ENCODE measurements around the gene ARL8B. TPM values are rescaled to one million over a fixed set of nuclear protein-coding genes. Genes with fewer than 3 reads are reported as not detected.

Gene ARL8B
- polyA plus RNA-seq, 1 donor (not counting 4 experiments of a cell fraction or from before 2014, with no cell fraction given), result 102 TPM

DNA sequence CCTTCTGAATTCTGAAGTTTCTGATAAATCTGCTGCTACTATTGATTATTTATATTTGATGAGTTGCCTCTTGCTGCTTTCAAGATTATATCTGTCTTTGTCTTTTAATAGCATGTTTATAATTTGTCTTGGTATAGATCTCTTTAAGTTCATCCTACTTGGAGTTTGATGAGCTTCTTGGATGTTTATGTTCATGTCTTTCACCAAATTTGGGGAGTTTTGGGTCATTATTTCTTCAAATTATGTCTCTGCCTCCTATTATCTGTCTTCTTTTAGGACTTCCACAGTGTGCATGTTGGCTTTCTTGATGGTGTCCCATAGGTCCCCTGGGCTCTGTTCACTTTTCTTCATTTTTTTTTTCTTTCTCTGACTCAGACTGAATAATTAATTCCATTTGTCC is 33.1 kb downstream of the ARL8B start:
- Histone ChIP-seq H3K27me3 (ENCODE audit: control insufficient read depth, extremely low read depth, insufficient read depth, low read length) (no peaks in the 10 kb centered on the region), H3K4me1 (ENCODE audit: control insufficient read depth, extremely low read depth, insufficient read depth, low read length) (no peaks in the 10 kb centered on the region), H4K20me1 (ENCODE audit: control insufficient read depth, extremely low read depth, insufficient read depth, low read length) (peaks cover 13% of the 10 kb centered on the region), H3K4me3 (ENCODE audit: control insufficient read depth in 2 of 3, extremely low read depth in 1 of 3, insufficient read depth in 2 of 3, low read depth in 1 of 3, low read length in 3 of 3) (no peak overlapping the region), H3K9ac (ENCODE audit: control insufficient read depth, extremely low read depth, insufficient read depth, low read length) (no peak overlapping the region), H3K4me2 (ENCODE audit: control insufficient read depth, extremely low read depth, insufficient read depth, low read depth, low read length) (no peak overlapping the region), H3K9me1 (ENCODE audit: control insufficient read depth, extremely low read depth, insufficient read depth, low read length) (peaks cover 3% of the 10 kb centered on the region), H3K36me3 (ENCODE audit: control insufficient read depth in 2 of 2, extremely low read depth in 1 of 2, insufficient read depth in 2 of 2, low read length in 2 of 2) (peaks cover 0 to 2% of the 10 kb centered on the region in 2 experiments), H2AFZ (ENCODE audit: control insufficient read depth, low read length) (no peak overlapping the region), H3K27ac (ENCODE audit: control insufficient read depth, insufficient read depth, low read length) (no peak overlapping the region), H3K9me3 (ENCODE audit: control insufficient read depth, low read depth, low read length) (no peaks in the 10 kb centered on the region), H3K79me2 (ENCODE audit: control insufficient read depth, insufficient read depth, low read length) (peaks cover 91% of the 10 kb centered on the region)
- dilution Hi-C loops (cut with MboI; ENCODE audit: extremely low pct_ligation_motif_present, low sequenced_read_pairs), result no loop called here
- TF ChIP-seq EZH2 (IDR thresholded peaks at IDR 0.05; ENCODE audit: low read length) (no peak), CTCF (optimal IDR thresholded peaks at IDR 0.05 in 1 of 3, IDR thresholded peaks at IDR 0.05 in 1 of 3, conservative IDR thresholded peaks at IDR 0.05 in 1 of 3; ENCODE audit: extremely low read depth in 1 of 3, insufficient read depth in 2 of 3, low read length in 3 of 3) (no peak)
- FAIRE-seq, result no peak
- no peak for DNase-seq (ENCODE audit: low read depth, low spot score)

GRCh38 chr3:5160321-5160720 is 38.2 kb downstream of the ARL8B start:
- dilution Hi-C loops (cut with MboI; ENCODE audit: extremely low pct_ligation_motif_present, low sequenced_read_pairs), result no loop called here
- Histone ChIP-seq H3K4me2 (ENCODE audit: control insufficient read depth, extremely low read depth, insufficient read depth, low read depth, low read length) (no peak overlapping the region), H4K20me1 (ENCODE audit: control insufficient read depth, extremely low read depth, insufficient read depth, low read length) (peaks cover 31% of the 10 kb centered on the region), H3K4me1 (ENCODE audit: control insufficient read depth, extremely low read depth, insufficient read depth, low read length) (peaks cover 18% of the 10 kb centered on the region), H3K79me2 (ENCODE audit: control insufficient read depth, insufficient read depth, low read length) (peaks cover 93% of the 10 kb centered on the region), H3K36me3 (ENCODE audit: control insufficient read depth in 2 of 2, extremely low read depth in 1 of 2, insufficient read depth in 2 of 2, low read length in 2 of 2) (no peaks in the 10 kb centered on the region), H2AFZ (ENCODE audit: control insufficient read depth, low read length) (no peak overlapping the region), H3K4me3 (ENCODE audit: control insufficient read depth in 2 of 3, extremely low read depth in 1 of 3, insufficient read depth in 2 of 3, low read depth in 1 of 3, low read length in 3 of 3) (no peak overlapping the region), H3K9ac (ENCODE audit: control insufficient read depth, extremely low read depth, insufficient read depth, low read length) (no peak overlapping the region), H3K27ac (ENCODE audit: control insufficient read depth, insufficient read depth, low read length) (no peak overlapping the region), H3K9me3 (ENCODE audit: control insufficient read depth, low read depth, low read length) (no peaks in the 10 kb centered on the region), H3K9me1 (ENCODE audit: control insufficient read depth, extremely low read depth, insufficient read depth, low read length) (peaks cover 13% of the 10 kb centered on the region), H3K27me3 (ENCODE audit: control insufficient read depth, extremely low read depth, insufficient read depth, low read length) (no peaks in the 10 kb centered on the region)
- FAIRE-seq, result no peak
- TF ChIP-seq CTCF (optimal IDR thresholded peaks at IDR 0.05 in 1 of 3, IDR thresholded peaks at IDR 0.05 in 1 of 3, conservative IDR thresholded peaks at IDR 0.05 in 1 of 3; ENCODE audit: extremely low read depth in 1 of 3, insufficient read depth in 2 of 3, low read length in 3 of 3) (no peak), EZH2 (IDR thresholded peaks at IDR 0.05; ENCODE audit: low read length) (no peak)
- no peak for DNase-seq (ENCODE audit: low read depth, low spot score)

Measured in keratinocyte (primary cell).